Endothelial cell of umbilical vein (primary cell): ENCODE results near the gene SSPN. TPM values are rescaled to one million over a fixed set of nuclear protein-coding genes. Genes with fewer than 3 reads are reported as not detected.

ENCODE experiments used
- BruUV-seq: library from RNA; stranded (reverse); fragments of 400-500 nt; replicated peaks from 2 replicates; lab custom pipeline; 2021; lab: Mats Ljungman, UMichigan
- CTCF ChIA-PET: fragments of 300-600, 350-600 bp; sonication (Branson Sonifier 250); formaldehyde crosslinking; loops from one replicate; lab custom pipeline; 2021; ENCODE audit warnings: antibody characterized with exemption, inconsistent platforms; lab: Charles Lee
- POLR2A ChIA-PET: fragments of 300-600, 350-600 bp; sonication (Branson Sonifier 250); formaldehyde crosslinking; loops from one replicate; lab custom pipeline; 2021; ENCODE audit warnings: antibody characterized with exemption, inconsistent platforms; lab: Charles Lee
- DNase-seq: peaks from one replicate; pipeline ENCODE4 v3.0.0-alpha.2; 2011; ENCODE audit warnings: low read depth, low spot score
- FAIRE-seq: peaks from 2 replicates; lab custom pipeline; 2011; peaks lifted over from hg19 to GRCh38; lab: Jason Lieb, UNC
- H2AFZ ChIP-seq: 2 replicates; pipeline ENCODE4 v1.6.0; 2012; ENCODE audit warnings: low read depth, low read length, control low read depth, inconsistent platforms
- H3K27ac ChIP-seq: 2 replicates; pipeline ENCODE4 v1.5.1; 2011; ENCODE audit warnings: low read depth, mild to moderate bottlenecking, control low read depth, low read length, moderate library complexity; ENCODE audit not compliant: insufficient read depth
- H3K27me3 ChIP-seq, 2 experiments: 2 replicates each; pipeline versions ENCODE4 v1.6.0 to v1.6.1; 2011; ENCODE audit warnings: low read length in 2 of 2, mixed read lengths in 1 of 2; ENCODE audit not compliant: control insufficient read depth in 2 of 2, insufficient read depth in 2 of 2
- H3K36me3 ChIP-seq, 2 experiments: 2 replicates in 1 of 2; 3 replicates in 1 of 2; pipeline ENCODE4 v1.5.1; 2011; ENCODE audit warnings: low read length in 2 of 2, mild to moderate bottlenecking in 1 of 2, moderate library complexity in 1 of 2; ENCODE audit not compliant: control insufficient read depth in 2 of 2, insufficient read depth in 2 of 2; ENCODE audit errors: extremely low read depth in 1 of 2
- H3K4me1 ChIP-seq: 3 replicates; pipeline ENCODE4 v1.5.1; 2011; ENCODE audit warnings: mild to moderate bottlenecking, low read length; ENCODE audit not compliant: control insufficient read depth, insufficient read depth; ENCODE audit errors: extremely low read depth
- H3K4me2 ChIP-seq: 2 replicates; pipeline ENCODE4 v1.6.1; 2011; ENCODE audit warnings: low read length, control low read depth, mixed read lengths; ENCODE audit not compliant: insufficient read depth
- H3K4me3 ChIP-seq, 3 experiments: fragments of 200-600 bp in 1 of 3; sonication (generic), shearing (Covaris generic) in 1 of 3; replicated peaks in 1 of 3; 2 replicates each; pipeline ENCODE4 v1.5.1; 2011 to 2016; ENCODE audit warnings: control low read depth in 3 of 3, low read length in 3 of 3, mild to moderate bottlenecking in 2 of 3, inconsistent platforms in 1 of 3, low read depth in 1 of 3, moderate library complexity in 1 of 3; ENCODE audit not compliant: insufficient read depth in 1 of 3
- H3K79me2 ChIP-seq: 2 replicates; pipeline ENCODE4 v1.6.0; 2012; ENCODE audit warnings: low read length, inconsistent platforms; ENCODE audit not compliant: control insufficient read depth, insufficient read depth
- H3K9ac ChIP-seq: replicated peaks from 2 replicates; pipeline ENCODE3; 2011; ENCODE audit warnings: low read length, control low read depth; ENCODE audit not compliant: insufficient read depth; ENCODE audit errors: extremely low read depth
- H3K9me1 ChIP-seq: replicated peaks from 3 replicates; pipeline ENCODE4 v1.6.0; 2011; ENCODE audit warnings: mild to moderate bottlenecking, low read length; ENCODE audit not compliant: control insufficient read depth, insufficient read depth; ENCODE audit errors: extremely low read depth
- H3K9me3 ChIP-seq: replicated peaks from 2 replicates; pipeline ENCODE4 v1.5.1; 2012; ENCODE audit warnings: low read length, inconsistent platforms; ENCODE audit not compliant: control insufficient read depth, insufficient read depth
- H4K20me1 ChIP-seq: replicated peaks from 2 replicates; pipeline ENCODE3; 2011; ENCODE audit warnings: mild to moderate bottlenecking, low read length; ENCODE audit not compliant: control insufficient read depth, insufficient read depth; ENCODE audit errors: extremely low read depth
- CTCF ChIP-seq, 2 donors: IDR thresholded peaks; 1 replicate in 1 of 2; 2 replicates in 1 of 2; pipeline ENCODE4 v1.5.1; 2011; ENCODE audit warnings: low read length in 2 of 2, mild to moderate bottlenecking in 2 of 2, moderate library complexity in 2 of 2, control low read depth in 1 of 2, inconsistent platforms in 1 of 2, low read depth in 1 of 2; ENCODE audit not compliant: insufficient read depth in 1 of 2; ENCODE audit errors: extremely low read depth in 1 of 2
- EZH2 ChIP-seq: IDR thresholded peaks from 2 replicates; pipeline ENCODE4 v1.6.1; 2012; ENCODE audit warnings: borderline replicate concordance, low read depth, mild to moderate bottlenecking, moderate library complexity, low read length, inconsistent platforms; ENCODE audit not compliant: severe bottlenecking
- FOS ChIP-seq: IDR thresholded peaks from 2 replicates; pipeline ENCODE4 v1.6.1; 2011; ENCODE audit warnings: mild to moderate bottlenecking, low read length, moderate library complexity, borderline replicate concordance; ENCODE audit not compliant: insufficient read depth
- GATA2 ChIP-seq: IDR thresholded peaks from 2 replicates; pipeline ENCODE4 v1.7.0; 2011; ENCODE audit warnings: low read depth, mild to moderate bottlenecking, moderate library complexity, mixed read lengths, low read length; ENCODE audit not compliant: insufficient read length, insufficient read depth
- JUN ChIP-seq: IDR thresholded peaks from 2 replicates; pipeline ENCODE4 v1.6.1; 2011; ENCODE audit warnings: borderline replicate concordance, low read depth; ENCODE audit not compliant: insufficient read length, insufficient read depth
- MAX ChIP-seq: IDR thresholded peaks from 2 replicates; pipeline ENCODE4 v1.6.1; 2011; ENCODE audit not compliant: insufficient read depth, insufficient read length
- MYC ChIP-seq: IDR thresholded peaks from one replicate; pipeline ENCODE4 v1.6.1; 2011; ENCODE audit warnings: mild to moderate bottlenecking, low read depth, low read length
- POLR2A ChIP-seq: IDR thresholded peaks from 2 replicates; pipeline ENCODE4 v1.6.1; 2012; ENCODE audit warnings: low read depth, mild to moderate bottlenecking, control low read depth, low read length
- POLR2AphosphoS5 ChIP-seq: IDR thresholded peaks from 2 replicates; pipeline ENCODE4 v1.6.1; 2012; ENCODE audit warnings: low read depth, mild to moderate bottlenecking, control low read depth, low read length, moderate library complexity; ENCODE audit not compliant: insufficient read depth
- dilution Hi-C: fragments of 300-500 bp; cut with MboI; formaldehyde crosslinking; loops from one replicate; pipeline ENCODE4 v1.15.0; 2019; ENCODE audit warnings: low sequenced_read_pairs; ENCODE audit not compliant: extremely low pct_ligation_motif_present
- intact Hi-C: fragments of 100-400 bp; cut with micrococcal nuclease; formaldehyde crosslinking; loops from one replicate; pipeline ENCODE4 v1.10.0; 2022
- polyA plus RNA-seq, 4 experiments: library from polyadenylated mRNA; depleted of rRNA in 3 of 4; stranded (reverse) in 3 of 4; unstranded in 1 of 4; fragments of >200 nt; gene quantifications; 2 replicates each; pipeline versions ENCODE4 v1.2.1 to v1.2.3, GENCODE V29; 2011 to 2012; ENCODE audit warnings: missing spikeins in 1 of 4
- total RNA-seq: library from RNA; stranded (reverse); gene quantifications from 2 replicates; pipeline ENCODE4 v1.2.3, GENCODE V29; 2021

SSPN gene
- total and polyA plus RNA-seq, 2 donors (not counting 3 experiments of a cell fraction or from before 2014, with no cell fraction given), result 1.3 to 2.1 TPM

GRCh38 chr12:26211331-26211730, 16.0 kb downstream of the SSPN start:
- FAIRE-seq, result no peak
- dilution Hi-C loops (no loop called here), intact Hi-C loops (no loop called here)
- Histone ChIP-seq H3K79me2 (no peaks in the 10 kb centered on the region), H3K4me3 (no peak overlapping the region), H3K9ac (no peak overlapping the region), H3K9me1 (no peaks in the 10 kb centered on the region), H3K27me3 (peaks cover 8 to 11% of the 10 kb centered on the region in 2 experiments), H3K36me3 (no peaks in the 10 kb centered on the region), H3K27ac (no peak overlapping the region), H3K4me1 (no peaks in the 10 kb centered on the region), H2AFZ (no peak overlapping the region), H3K9me3 (no peaks in the 10 kb centered on the region), H4K20me1 (no peaks in the 10 kb centered on the region), H3K4me2 (no peak overlapping the region)
- CTCF ChIA-PET, result interaction anchor here (1.1 kb wide), 1 partner anchor 8 kb away, joined by 3 read pairs; no protein-coding TSS in a partner anchor
- BruUV-seq, result no TSS peak
- TF ChIP-seq POLR2A, result no peak
- no peak for TF ChIP-seq EZH2
- TF ChIP-seq MYC, result no peak
- no peak for TF ChIP-seq POLR2AphosphoS5
- TF ChIP-seq JUN, result no peak
- TF ChIP-seq CTCF (IDR thresholded peaks at IDR 0.05; ENCODE audit: extremely low read depth in 1 of 2, insufficient read depth in 1 of 2, low read depth in 1 of 2, low read length in 2 of 2), result no peak
- TF ChIP-seq MAX, result no peak
- no peak for TF ChIP-seq GATA2
- no peak for TF ChIP-seq FOS
- POLR2A ChIA-PET, result no interaction called here
- DNase-seq, result no peak
